ENCODE measurements around the gene PODN.

GRCh38 chr1:53069265-53069662, 7.3 kb downstream of the PODN start:
- TF ChIP-seq, protein P1, sequence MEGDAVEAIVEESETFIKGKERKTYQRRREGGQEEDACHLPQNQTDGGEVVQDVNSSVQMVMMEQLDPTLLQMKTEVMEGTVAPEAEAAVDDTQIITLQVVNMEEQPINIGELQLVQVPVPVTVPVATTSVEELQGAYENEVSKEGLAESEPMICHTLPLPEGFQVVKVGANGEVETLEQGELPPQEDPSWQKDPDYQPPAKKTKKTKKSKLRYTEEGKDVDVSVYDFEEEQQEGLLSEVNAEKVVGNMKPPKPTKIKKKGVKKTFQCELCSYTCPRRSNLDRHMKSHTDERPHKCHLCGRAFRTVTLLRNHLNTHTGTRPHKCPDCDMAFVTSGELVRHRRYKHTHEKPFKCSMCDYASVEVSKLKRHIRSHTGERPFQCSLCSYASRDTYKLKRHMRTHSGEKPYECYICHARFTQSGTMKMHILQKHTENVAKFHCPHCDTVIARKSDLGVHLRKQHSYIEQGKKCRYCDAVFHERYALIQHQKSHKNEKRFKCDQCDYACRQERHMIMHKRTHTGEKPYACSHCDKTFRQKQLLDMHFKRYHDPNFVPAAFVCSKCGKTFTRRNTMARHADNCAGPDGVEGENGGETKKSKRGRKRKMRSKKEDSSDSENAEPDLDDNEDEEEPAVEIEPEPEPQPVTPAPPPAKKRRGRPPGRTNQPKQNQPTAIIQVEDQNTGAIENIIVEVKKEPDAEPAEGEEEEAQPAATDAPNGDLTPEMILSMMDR (IDR thresholded peaks at IDR 0.05; ENCODE audit: low read length) = no peak
- no peak for TF ChIP-seq EZH2 (optimal IDR thresholded peaks at IDR 0.05; ENCODE audit: low read depth, low read length)
- TF ChIP-seq EZH2phosphoT487 (IDR thresholded peaks at IDR 0.05; ENCODE audit: low read length) = no peak
